WTC11 (cell line): ENCODE measurements around the gene PLXNA2. TPM values are rescaled to one million over a fixed set of nuclear protein-coding genes. Genes with fewer than 3 reads are reported as not detected.

Source experiments
- ATAC-seq: fragments of 200-7000 bp; cut with Tn5 transposase; 2 replicates; pipeline ENCODE4 v1.10.0; 2021; ENCODE audit warnings: mild to moderate bottlenecking, moderate library complexity
- CTCF ChIA-PET: fragments of 300-600 bp; sonication (Branson Sonifier 250); formaldehyde crosslinking; loops from one replicate; lab custom pipeline; 2021; ENCODE audit warnings: antibody characterized with exemption; lab: Charles Lee
- POLR2A ChIA-PET: fragments of 350-600 bp; sonication (Branson Sonifier 250); formaldehyde crosslinking; loops from one replicate; lab custom pipeline; 2021; ENCODE audit warnings: antibody characterized with exemption; lab: Charles Lee
- DNase-seq: peaks from one replicate; pipeline ENCODE4 v3.0.0; 2021; ENCODE audit warnings: low spot score
- H3K27ac Mint-ChIP-seq: 2 replicates; pipeline ENCODE4 v1.8.0; 2021; ENCODE audit warnings: mixed read lengths
- H3K27me3 Mint-ChIP-seq: 2 replicates; pipeline ENCODE4 v1.8.0; 2021; ENCODE audit warnings: low read depth, mild to moderate bottlenecking, moderate library complexity, mixed read lengths
- H3K36me3 Mint-ChIP-seq: 2 replicates; pipeline ENCODE4 v1.8.0; 2021; ENCODE audit warnings: mixed read lengths
- H3K4me1 Mint-ChIP-seq: 2 replicates; pipeline ENCODE4 v1.8.0; 2022; ENCODE audit warnings: mixed read lengths
- H3K4me3 Mint-ChIP-seq: 2 replicates; pipeline ENCODE4 v1.8.0; 2021; ENCODE audit warnings: mild to moderate bottlenecking, moderate library complexity, mixed read lengths
- H3K9me3 Mint-ChIP-seq: 2 replicates; pipeline ENCODE4 v1.8.0; 2021; ENCODE audit warnings: mixed read lengths
- AR ChIP-seq: fragments of 250-450 bp; sonication (Bioruptor Pico); IDR thresholded peaks from 2 replicates; pipeline ENCODE4 v1.9.0; 2021; ENCODE audit warnings: mild to moderate bottlenecking
- ATF1 ChIP-seq: sonication (generic); formaldehyde crosslinking; IDR thresholded peaks from 2 replicates; pipeline ENCODE4 v1.8.1; 2023; ENCODE audit warnings: mild to moderate bottlenecking, moderate library complexity, missing genetic modification reagents
- E2F5 ChIP-seq: sonication (generic); formaldehyde crosslinking; IDR thresholded peaks from 2 replicates; pipeline ENCODE4 v1.8.1; 2022; ENCODE audit warnings: mild to moderate bottlenecking, moderate library complexity, missing genetic modification reagents
- ESRRA ChIP-seq: sonication (generic); formaldehyde crosslinking; IDR thresholded peaks from 2 replicates; pipeline ENCODE4 v1.8.1; 2022; ENCODE audit warnings: mild to moderate bottlenecking, missing genetic modification reagents, borderline replicate concordance
- GABPB1 ChIP-seq: sonication (generic); formaldehyde crosslinking; IDR thresholded peaks from 2 replicates; pipeline ENCODE4 v1.8.1; 2023; ENCODE audit warnings: mild to moderate bottlenecking, missing genetic modification reagents
- GRHL2 ChIP-seq: fragments of 250-450 bp; sonication (Bioruptor Pico); IDR thresholded peaks from 2 replicates; pipeline ENCODE4 v1.8.0; 2022; ENCODE audit warnings: mild to moderate bottlenecking, moderate library complexity; ENCODE audit not compliant: insufficient replicate concordance, severe bottlenecking
- MLX ChIP-seq: sonication (generic); formaldehyde crosslinking; IDR thresholded peaks from 2 replicates; pipeline ENCODE4 v1.8.1; 2023; ENCODE audit warnings: mild to moderate bottlenecking, missing genetic modification reagents, moderate library complexity
- NR3C1 ChIP-seq: sonication (generic); formaldehyde crosslinking; conservative IDR thresholded peaks from 2 replicates; pipeline ENCODE4 v1.8.1; 2023; ENCODE audit warnings: low read depth, mild to moderate bottlenecking, missing genetic modification reagents
- RORB ChIP-seq: fragments of 250-450 bp; sonication (Bioruptor Pico); IDR thresholded peaks from 2 replicates; pipeline ENCODE4 v1.9.0; 2021; ENCODE audit warnings: mild to moderate bottlenecking
- SOX15 ChIP-seq: fragments of 250-450 bp; sonication (Bioruptor Pico); IDR thresholded peaks from 2 replicates; pipeline ENCODE4 v1.9.0; 2021; ENCODE audit warnings: mild to moderate bottlenecking
- ZNF121 ChIP-seq: sonication (generic); formaldehyde crosslinking; IDR thresholded peaks from 2 replicates; pipeline ENCODE4 v1.8.0; 2023; ENCODE audit warnings: missing genetic modification reagents
- ZNF396 ChIP-seq: fragments of 250-450 bp; sonication (Bioruptor Pico); IDR thresholded peaks from 2 replicates; pipeline ENCODE4 v1.8.0; 2021; ENCODE audit warnings: mild to moderate bottlenecking, moderate library complexity, borderline replicate concordance
- ZNF416 ChIP-seq: fragments of 250-450 bp; sonication (Bioruptor Pico); IDR thresholded peaks from 2 replicates; pipeline ENCODE4 v1.9.0; 2021; ENCODE audit warnings: mild to moderate bottlenecking, inconsistent platforms
- total RNA-seq: library from RNA; stranded (reverse); gene quantifications from 3 replicates; pipeline ENCODE4 v1.2.3, GENCODE V29; 2021
- TF ChIP-seq, protein P1 (sequence below): sonication (generic); formaldehyde crosslinking; IDR thresholded peaks from 2 replicates; pipeline ENCODE4 v1.8.0; 2022; ENCODE audit warnings: missing genetic modification reagents
- TF ChIP-seq, protein P2 (sequence below): sonication (generic); formaldehyde crosslinking; IDR thresholded peaks from 2 replicates; pipeline ENCODE4 v1.8.1; 2022; ENCODE audit warnings: mild to moderate bottlenecking, missing genetic modification reagents, moderate library complexity, borderline replicate concordance
- TF ChIP-seq, protein P3 (sequence below): sonication (generic); formaldehyde crosslinking; IDR thresholded peaks from 2 replicates; pipeline ENCODE4 v1.8.0; 2023; ENCODE audit warnings: missing genetic modification reagents
- TF ChIP-seq, protein P4 (sequence below): sonication (generic); formaldehyde crosslinking; IDR thresholded peaks from 2 replicates; pipeline ENCODE4 v1.8.1; 2023; ENCODE audit warnings: mild to moderate bottlenecking, missing genetic modification reagents

Gene PLXNA2
- total RNA-seq, 1 experiment from 2014 or later = 4.2 TPM

DNA sequence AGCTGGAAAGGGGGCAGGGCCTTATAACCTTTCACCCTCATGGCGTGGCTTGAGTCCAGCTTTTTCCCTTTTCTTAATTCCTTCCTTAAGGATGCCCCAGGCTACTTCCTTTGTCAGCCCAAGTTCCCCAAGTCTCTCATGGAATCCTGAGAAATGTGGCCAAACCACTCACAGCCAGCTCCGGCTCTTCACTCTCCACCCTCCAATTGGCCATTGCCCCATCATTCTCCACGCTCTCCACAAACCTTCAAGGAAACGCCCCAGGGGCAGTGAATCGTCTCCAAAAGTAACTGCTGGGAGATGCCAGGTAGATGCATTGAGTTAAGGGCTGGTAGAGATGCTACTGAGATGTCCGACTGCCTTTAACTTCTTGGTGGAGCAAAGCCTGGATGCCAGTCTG is 219.8 kb downstream of the PLXNA2 start (continued):
- TF ChIP-seq AR (no peak), GRHL2 (no peak), NR3C1 (CRISPR knock-in tag) (no peak), ZNF416 (no peak), ZNF396 (CRISPR knock-in tag) (no peak)
- TF ChIP-seq, protein P1, sequence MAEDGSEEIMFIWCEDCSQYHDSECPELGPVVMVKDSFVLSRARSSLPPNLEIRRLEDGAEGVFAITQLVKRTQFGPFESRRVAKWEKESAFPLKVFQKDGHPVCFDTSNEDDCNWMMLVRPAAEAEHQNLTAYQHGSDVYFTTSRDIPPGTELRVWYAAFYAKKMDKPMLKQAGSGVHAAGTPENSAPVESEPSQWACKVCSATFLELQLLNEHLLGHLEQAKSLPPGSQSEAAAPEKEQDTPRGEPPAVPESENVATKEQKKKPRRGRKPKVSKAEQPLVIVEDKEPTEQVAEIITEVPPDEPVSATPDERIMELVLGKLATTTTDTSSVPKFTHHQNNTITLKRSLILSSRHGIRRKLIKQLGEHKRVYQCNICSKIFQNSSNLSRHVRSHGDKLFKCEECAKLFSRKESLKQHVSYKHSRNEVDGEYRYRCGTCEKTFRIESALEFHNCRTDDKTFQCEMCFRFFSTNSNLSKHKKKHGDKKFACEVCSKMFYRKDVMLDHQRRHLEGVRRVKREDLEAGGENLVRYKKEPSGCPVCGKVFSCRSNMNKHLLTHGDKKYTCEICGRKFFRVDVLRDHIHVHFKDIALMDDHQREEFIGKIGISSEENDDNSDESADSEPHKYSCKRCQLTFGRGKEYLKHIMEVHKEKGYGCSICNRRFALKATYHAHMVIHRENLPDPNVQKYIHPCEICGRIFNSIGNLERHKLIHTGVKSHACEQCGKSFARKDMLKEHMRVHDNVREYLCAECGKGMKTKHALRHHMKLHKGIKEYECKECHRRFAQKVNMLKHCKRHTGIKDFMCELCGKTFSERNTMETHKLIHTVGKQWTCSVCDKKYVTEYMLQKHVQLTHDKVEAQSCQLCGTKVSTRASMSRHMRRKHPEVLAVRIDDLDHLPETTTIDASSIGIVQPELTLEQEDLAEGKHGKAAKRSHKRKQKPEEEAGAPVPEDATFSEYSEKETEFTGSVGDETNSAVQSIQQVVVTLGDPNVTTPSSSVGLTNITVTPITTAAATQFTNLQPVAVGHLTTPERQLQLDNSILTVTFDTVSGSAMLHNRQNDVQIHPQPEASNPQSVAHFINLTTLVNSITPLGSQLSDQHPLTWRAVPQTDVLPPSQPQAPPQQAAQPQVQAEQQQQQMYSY (CRISPR knock-in tag) = no peak
- TF ChIP-seq, all 79 proteins: peak for 0

DNA sequence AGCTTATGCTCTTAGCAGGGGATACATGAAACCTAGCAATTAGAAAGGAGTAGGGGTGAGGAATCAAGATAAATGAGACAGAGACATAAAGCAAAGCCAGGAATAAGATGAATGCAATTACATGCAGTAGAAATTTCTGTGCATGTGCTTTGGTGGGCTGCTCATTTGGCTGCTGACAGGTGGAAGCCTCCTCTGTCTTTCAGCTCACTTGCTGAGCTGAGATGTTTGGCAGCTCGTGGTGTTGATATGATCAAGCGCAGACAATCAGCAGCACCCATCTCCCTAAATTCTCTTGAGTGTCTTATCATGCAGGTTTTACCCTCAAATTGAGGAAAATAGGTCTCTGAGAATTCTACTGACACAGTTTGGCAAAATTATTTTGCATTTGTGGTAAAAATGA is 224.9 kb downstream of the PLXNA2 start:
- no peak overlapping the region for H3K4me3 Mint-ChIP-seq
- CTCF ChIA-PET = interaction anchor here (0.7 to 2.0 kb wide), 3 partner anchors 21 to 134 kb away, joined by 3 to 5 read pairs (median 4); no protein-coding TSS in a partner anchor
- ATAC-seq (no peak), DNase-seq (no peak)
- POLR2A ChIA-PET = no interaction called here
- no peaks in the 10 kb centered on the region for H3K9me3 Mint-ChIP-seq
- H3K27ac Mint-ChIP-seq = no peak overlapping the region
- peaks cover 8% of the 10 kb centered on the region for H3K4me1 Mint-ChIP-seq
- no peaks in the 10 kb centered on the region for H3K36me3 Mint-ChIP-seq
- no peak for TF ChIP-seq GABPB1 (CRISPR knock-in tag)
- TF ChIP-seq, protein P2, sequence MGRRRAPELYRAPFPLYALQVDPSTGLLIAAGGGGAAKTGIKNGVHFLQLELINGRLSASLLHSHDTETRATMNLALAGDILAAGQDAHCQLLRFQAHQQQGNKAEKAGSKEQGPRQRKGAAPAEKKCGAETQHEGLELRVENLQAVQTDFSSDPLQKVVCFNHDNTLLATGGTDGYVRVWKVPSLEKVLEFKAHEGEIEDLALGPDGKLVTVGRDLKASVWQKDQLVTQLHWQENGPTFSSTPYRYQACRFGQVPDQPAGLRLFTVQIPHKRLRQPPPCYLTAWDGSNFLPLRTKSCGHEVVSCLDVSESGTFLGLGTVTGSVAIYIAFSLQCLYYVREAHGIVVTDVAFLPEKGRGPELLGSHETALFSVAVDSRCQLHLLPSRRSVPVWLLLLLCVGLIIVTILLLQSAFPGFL (CRISPR knock-in tag) = no peak
- TF ChIP-seq ZNF396 (CRISPR knock-in tag) = no peak
- TF ChIP-seq, protein P3, sequence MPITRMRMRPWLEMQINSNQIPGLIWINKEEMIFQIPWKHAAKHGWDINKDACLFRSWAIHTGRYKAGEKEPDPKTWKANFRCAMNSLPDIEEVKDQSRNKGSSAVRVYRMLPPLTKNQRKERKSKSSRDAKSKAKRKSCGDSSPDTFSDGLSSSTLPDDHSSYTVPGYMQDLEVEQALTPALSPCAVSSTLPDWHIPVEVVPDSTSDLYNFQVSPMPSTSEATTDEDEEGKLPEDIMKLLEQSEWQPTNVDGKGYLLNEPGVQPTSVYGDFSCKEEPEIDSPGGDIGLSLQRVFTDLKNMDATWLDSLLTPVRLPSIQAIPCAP = no peak
- TF ChIP-seq ATF1 (CRISPR knock-in tag) = no peak
- no peak for TF ChIP-seq ESRRA
- H3K27me3 Mint-ChIP-seq = peaks cover 7% of the 10 kb centered on the region

GRCh38 chr1:208015255-208015654 is 228.9 kb downstream of the PLXNA2 start:
- H3K4me3 Mint-ChIP-seq = no peak overlapping the region
- H3K27ac Mint-ChIP-seq = no peak overlapping the region
- no peaks in the 10 kb centered on the region for H3K4me1 Mint-ChIP-seq
- no peaks in the 10 kb centered on the region for H3K9me3 Mint-ChIP-seq
- DNase-seq (no peak), ATAC-seq (no peak)
- CTCF ChIA-PET = interaction anchor here (1.7 kb wide), 1 partner anchor 17 kb away, joined by 10 read pairs; no protein-coding TSS in a partner anchor
- POLR2A ChIA-PET = no interaction called here
- H3K36me3 Mint-ChIP-seq = no peaks in the 10 kb centered on the region
- peaks cover 4% of the 10 kb centered on the region for H3K27me3 Mint-ChIP-seq
- TF ChIP-seq, protein P2 (CRISPR knock-in tag) = no peak
- TF ChIP-seq E2F5 = no peak
- no peak for TF ChIP-seq ZNF121 (CRISPR knock-in tag)
- no peak for TF ChIP-seq AR
- no peak for TF ChIP-seq MLX (CRISPR knock-in tag)
- TF ChIP-seq, protein P4, sequence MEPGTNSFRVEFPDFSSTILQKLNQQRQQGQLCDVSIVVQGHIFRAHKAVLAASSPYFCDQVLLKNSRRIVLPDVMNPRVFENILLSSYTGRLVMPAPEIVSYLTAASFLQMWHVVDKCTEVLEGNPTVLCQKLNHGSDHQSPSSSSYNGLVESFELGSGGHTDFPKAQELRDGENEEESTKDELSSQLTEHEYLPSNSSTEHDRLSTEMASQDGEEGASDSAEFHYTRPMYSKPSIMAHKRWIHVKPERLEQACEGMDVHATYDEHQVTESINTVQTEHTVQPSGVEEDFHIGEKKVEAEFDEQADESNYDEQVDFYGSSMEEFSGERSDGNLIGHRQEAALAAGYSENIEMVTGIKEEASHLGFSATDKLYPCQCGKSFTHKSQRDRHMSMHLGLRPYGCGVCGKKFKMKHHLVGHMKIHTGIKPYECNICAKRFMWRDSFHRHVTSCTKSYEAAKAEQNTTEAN = no peak
- TF ChIP-seq SOX15 = no peak
- no peak for TF ChIP-seq RORB (CRISPR knock-in tag)
